Measurements from ENCODE around the gene MIA3. TPM values are rescaled to one million over a fixed set of nuclear protein-coding genes. Genes with fewer than 3 reads are reported as not detected.

MIA3 gene
- total and polyA plus RNA-seq, 9 of the 15 experiments (the other 6 are each of a cell fraction or from before 2014, with no cell fraction given): 21.6 to 89.4 (median 40.8) TPM

DNA sequence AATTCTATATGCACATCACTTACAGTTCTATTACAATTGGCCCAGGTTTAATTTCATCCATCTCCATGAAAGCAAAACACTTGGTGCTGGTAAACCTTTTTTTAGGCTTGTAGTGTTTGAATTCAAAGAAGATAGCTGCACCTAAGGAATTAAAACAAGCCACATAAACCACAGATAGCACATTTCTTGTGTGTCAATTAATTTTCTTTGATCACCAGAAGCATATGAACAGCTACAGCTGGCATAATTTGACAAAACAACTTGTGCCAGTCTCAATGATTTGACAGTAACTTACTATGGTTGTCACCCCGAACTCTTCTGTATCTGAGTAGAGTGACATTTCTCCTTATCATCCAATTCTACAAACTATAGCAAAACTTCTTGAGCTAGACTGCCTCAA lies 52.2 kb downstream of the MIA3 start:
- H3K36me3 ChIP-seq (ENCODE audit: control insufficient read depth, insufficient read depth, low read length): peaks cover 66% of the 10 kb centered on the region
- in situ Hi-C loops (cut with MboI) (no loop called here), intact Hi-C loops (cut with micrococcal nuclease) (no loop called here)
- TF ChIP-seq SREBF1 (IDR thresholded peaks at IDR 0.05; ENCODE audit: borderline replicate concordance, low read depth, low read length) (no peak), ZNF589 (CRISPR knock-in tag; IDR thresholded peaks at IDR 0.05; ENCODE audit: low read depth) (no peak), JUND (IDR thresholded peaks at IDR 0.05; ENCODE audit: borderline replicate concordance, low read depth, low read length) (no peak), JUND (tag; IDR thresholded peaks at IDR 0.05; ENCODE audit: borderline replicate concordance, low read depth, low read length) (no peak), RUNX1 (IDR thresholded peaks at IDR 0.05; ENCODE audit: low read depth) (no peak), ZKSCAN3 (CRISPR knock-in tag; IDR thresholded peaks at IDR 0.05) (no peak), ARID1B (IDR thresholded peaks at IDR 0.05) (no peak), EWSR1 (IDR thresholded peaks at IDR 0.05; ENCODE audit: borderline replicate concordance, low read depth, partially characterized antibody) (no peak), ZNF717 (CRISPR knock-in tag; IDR thresholded peaks at IDR 0.05) (no peak), MCM5 (IDR thresholded peaks at IDR 0.05; ENCODE audit: low read depth) (no peak), U2AF1 (optimal IDR thresholded peaks at IDR 0.05; ENCODE audit: low read depth, low read length) (no peak)
- TF ChIP-seq, protein P1, sequence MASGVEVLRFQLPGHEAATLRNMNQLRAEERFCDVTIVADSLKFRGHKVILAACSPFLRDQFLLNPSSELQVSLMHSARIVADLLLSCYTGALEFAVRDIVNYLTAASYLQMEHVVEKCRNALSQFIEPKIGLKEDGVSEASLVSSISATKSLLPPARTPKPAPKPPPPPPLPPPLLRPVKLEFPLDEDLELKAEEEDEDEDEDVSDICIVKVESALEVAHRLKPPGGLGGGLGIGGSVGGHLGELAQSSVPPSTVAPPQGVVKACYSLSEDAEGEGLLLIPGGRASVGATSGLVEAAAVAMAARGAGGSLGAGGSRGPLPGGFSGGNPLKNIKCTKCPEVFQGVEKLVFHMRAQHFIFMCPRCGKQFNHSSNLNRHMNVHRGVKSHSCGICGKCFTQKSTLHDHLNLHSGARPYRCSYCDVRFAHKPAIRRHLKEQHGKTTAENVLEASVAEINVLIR (CRISPR knock-in tag; IDR thresholded peaks at IDR 0.05): no peak
- TF ChIP-seq, protein P2, sequence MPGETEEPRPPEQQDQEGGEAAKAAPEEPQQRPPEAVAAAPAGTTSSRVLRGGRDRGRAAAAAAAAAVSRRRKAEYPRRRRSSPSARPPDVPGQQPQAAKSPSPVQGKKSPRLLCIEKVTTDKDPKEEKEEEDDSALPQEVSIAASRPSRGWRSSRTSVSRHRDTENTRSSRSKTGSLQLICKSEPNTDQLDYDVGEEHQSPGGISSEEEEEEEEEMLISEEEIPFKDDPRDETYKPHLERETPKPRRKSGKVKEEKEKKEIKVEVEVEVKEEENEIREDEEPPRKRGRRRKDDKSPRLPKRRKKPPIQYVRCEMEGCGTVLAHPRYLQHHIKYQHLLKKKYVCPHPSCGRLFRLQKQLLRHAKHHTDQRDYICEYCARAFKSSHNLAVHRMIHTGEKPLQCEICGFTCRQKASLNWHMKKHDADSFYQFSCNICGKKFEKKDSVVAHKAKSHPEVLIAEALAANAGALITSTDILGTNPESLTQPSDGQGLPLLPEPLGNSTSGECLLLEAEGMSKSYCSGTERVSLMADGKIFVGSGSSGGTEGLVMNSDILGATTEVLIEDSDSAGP (CRISPR knock-in tag; IDR thresholded peaks at IDR 0.05): no peak
- no peaks in the 10 kb centered on the region for H3K9me1 ChIP-seq (ENCODE audit: control insufficient read depth, insufficient read depth, low read length)
- ATAC-seq (no peak), FAIRE-seq (no peak), DNase-seq (ENCODE audit: extremely low read depth in 1 of 4, low spot score in 3 of 4) (no peak)
- H3K27me3 ChIP-seq (ENCODE audit: control insufficient read depth in 2 of 2, insufficient read depth in 2 of 2, low read length in 2 of 2): no peaks in the 10 kb centered on the region
- no peak overlapping the region for H3K4me3 ChIP-seq
- no peak overlapping the region for H3K9ac ChIP-seq (ENCODE audit: insufficient read depth in 1 of 2, low read depth in 2 of 2, low read length in 2 of 2)
- ChIA-PET POLR2A (interaction anchor here (0.6 to 1.0 kb wide), 2 partner anchors 8 to 241 kb away, joined by 3 read pairs; no protein-coding TSS in a partner anchor), CTCF (ENCODE audit: low intra/inter-chr PET ratio) (no interaction called here)
- no peak overlapping the region for H3K27ac ChIP-seq (ENCODE audit: extremely low read depth, low read depth, low read length)
- H2AFZ ChIP-seq (ENCODE audit: low read depth, low read length): no peak overlapping the region
- no peaks in the 10 kb centered on the region for H4K20me1 ChIP-seq (replicated peaks; ENCODE audit: control insufficient read depth, insufficient read depth, low read length)
- no peak overlapping the region for H3K4me2 ChIP-seq (ENCODE audit: insufficient read depth, low read length)
- H3K79me2 ChIP-seq (ENCODE audit: control insufficient read depth, insufficient read depth, low read length): no peaks in the 10 kb centered on the region
- no peaks in the 10 kb centered on the region for H3K4me1 ChIP-seq (replicated peaks in 1 of 2; ENCODE audit: control insufficient read depth in 2 of 2, insufficient read depth in 2 of 2, low read length in 2 of 2)
- no peaks in the 10 kb centered on the region for H3K9me3 ChIP-seq (replicated peaks; ENCODE audit: control insufficient read depth, insufficient read depth, low read depth, low read length)
- WGBS (ENCODE audit: insufficient coverage, low coverage, missing lambda C conversion rate): 96% methylated on average over 1 of the region's 1 CpG
- BruUV-seq (replicated peaks): no TSS peak
